ENCODE results near the gene IQCE.
"Not testable (repeated sequence)": the region's sequence is repeated elsewhere in the genome, so short reads cannot be mapped to it uniquely, and the experiment has no call there.

The IQCE gene

DNA sequence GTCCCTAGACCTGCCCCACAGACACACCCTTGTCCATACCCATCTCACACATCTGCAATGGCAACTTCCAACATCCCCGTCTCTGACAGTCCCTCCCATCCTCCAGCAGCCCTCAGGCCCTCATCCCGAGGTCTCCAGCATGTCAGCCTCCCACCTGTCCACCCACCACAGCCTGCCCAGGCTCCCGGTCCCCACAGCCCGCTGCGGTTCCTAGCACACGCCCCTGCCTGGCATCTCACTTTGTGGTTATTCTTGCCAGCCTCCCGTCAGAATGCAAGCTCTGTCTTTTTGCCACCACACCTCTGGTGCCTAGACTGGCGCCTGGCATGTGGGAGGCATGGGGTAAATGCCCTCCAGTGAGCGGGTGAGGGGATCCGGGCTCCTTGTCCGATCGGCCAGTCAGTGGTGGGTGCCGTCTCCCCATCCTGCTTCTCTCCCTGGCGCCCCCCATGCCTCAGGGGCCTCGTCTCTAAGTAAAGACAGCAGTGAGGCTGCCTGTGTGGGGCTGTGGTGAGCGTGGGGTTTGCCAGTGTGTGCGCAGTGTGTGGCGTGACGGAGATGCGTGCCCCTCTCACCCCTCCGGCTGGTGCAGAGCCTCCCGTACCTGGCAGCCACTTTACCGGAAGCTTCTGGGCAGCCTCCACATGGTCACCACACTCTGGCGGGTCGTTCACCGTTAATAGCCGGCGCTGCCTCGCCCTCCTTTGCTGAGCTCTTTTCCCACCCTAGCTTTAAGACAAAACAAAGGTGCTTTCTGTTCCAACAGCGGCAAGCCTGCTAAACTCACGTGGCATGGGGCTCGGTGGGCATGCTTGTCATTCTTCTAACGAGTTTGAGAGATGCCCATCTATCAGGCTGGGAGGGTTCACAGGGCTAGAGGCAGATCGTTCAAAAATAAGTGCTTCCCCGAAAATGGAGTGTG lies 44.5 kb downstream of the IQCE start:
- no peak for DNase-seq (ENCODE audit: low spot score)

DNA sequence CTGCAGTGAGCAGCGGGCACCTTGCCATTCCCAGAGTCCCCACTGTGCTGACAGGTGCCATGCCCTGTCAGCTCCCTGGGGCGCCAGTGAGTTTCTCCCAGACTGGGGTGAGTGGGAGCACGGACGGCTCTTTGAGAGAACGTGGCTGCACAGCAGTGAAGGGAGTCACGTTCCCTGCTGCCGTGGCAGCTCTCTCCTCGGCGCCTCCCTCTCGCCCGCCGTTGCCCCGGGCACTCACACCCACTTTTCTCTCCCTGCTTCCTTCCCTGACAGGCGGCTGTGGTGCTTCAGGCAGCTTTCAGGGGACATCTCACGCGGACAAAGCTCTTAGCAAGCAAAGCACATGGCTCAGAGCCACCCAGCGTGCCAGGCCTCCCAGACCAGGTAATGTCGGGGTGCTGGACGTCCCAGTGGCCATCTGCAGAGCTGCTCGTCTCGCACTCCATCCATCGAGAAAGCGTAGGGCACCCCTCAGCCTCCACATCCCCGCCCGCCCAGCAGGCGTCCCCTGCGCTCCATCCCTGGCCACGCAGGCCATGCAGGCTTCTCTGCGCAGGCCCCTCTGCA lies 45.9 kb downstream of the IQCE start:
- DNase-seq (ENCODE audit: low spot score) = no peak

DNA sequence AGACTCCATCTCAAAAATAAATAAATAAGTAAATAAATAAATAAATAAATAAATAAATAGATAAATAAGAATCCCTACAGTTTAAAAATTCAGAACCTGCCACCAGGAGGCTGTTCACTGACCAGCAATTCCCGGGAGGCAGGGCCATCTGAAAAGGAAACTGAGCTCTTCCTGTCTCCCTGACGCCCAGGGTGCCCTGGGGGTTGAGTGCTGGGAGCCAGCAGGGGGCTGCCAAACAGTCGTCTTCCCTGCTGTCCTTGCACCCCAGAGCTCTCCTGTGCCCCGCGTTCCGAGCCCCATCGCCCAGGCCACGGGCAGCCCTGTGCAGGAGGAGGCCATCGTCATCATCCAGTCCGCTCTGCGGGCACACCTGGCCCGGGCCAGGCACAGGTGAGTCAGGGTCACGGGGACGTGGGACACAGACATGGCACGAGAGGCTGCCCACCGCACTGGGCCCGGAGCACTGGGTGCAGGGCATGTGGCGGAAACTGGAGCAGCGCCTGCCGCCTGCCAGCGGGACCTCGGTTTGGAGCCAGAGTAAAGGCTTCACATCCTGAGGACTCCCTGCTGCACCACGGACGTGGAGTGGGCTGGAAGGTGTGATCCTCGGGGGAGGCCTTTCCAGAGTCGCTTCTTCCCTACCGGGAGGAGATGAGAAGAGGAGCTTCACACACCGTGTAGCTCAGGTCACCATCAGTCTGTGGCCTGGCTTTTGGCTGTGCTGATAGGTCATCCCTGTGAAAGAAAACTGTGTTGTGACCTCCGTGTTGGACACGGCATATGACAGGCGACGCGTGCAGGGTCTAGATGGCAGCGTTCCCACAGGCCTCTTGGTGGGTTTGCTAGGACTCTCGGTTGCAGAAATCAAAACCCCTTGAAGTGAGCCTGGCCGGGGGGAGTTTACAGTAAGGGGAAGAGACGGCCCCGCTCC lies 47.1 kb downstream of the IQCE start:
- no peak for DNase-seq (ENCODE audit: low spot score)

DNA sequence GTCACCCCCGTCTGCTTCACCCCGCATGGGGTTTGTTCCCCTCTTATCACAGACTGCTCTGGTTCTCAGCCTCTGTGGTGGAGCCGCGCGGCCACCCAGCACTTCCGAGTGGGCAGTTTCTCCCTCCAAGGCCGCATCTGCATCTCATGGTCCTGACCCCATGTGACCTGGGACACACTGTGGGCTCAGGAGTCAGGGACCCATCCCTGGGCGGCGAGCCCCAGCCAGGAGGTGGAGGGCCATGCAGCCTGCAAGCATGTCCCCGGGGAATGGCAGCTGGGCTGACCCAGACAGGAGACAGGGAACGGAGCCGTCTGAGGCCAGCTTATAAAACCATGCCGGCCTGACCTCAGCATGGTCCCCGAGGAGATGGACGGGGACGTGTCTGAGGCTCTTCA lies 47.8 kb downstream of the IQCE start:
- DNase-seq (ENCODE audit: low spot score) = no peak

DNA sequence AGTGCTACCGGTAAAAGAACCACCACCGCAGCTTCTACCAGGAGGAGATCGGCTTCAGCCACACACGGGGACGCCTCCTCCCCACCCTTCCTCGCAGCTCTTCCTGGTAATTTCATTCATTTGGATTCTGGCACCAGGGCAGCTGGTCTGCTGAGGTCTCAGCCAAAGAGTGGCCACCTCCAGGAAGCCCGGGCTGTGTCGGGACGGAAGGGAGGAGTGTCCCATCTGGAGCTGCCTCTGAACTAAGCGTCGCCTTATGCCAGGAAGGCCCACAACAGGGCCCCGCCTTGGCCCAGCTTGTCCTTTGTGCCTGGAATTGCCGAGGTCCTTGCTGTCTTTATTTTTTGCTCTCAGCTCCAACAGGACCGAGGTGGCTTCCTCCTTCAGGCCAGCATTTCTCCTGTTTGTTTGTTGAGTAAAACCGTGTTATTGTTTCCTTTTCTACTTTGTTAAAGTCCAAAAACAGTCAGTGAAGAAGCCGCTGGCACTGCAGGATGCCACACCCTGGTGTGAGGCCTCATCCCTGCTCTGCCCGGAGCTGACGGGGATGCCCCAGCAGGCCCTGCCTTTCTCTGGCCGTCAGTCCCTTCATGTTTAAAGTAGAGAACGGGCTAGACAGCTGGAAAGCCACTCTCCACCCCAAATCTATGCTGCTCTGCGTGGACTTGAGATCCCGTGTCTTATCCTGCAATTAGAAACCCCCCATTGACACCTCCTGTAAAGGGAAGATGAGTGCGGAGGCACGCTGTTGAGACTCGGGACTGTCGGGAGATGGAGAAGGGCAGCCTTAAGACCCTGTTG lies 48.5 kb downstream of the IQCE start:
- no peak for DNase-seq (ENCODE audit: low spot score)

DNA sequence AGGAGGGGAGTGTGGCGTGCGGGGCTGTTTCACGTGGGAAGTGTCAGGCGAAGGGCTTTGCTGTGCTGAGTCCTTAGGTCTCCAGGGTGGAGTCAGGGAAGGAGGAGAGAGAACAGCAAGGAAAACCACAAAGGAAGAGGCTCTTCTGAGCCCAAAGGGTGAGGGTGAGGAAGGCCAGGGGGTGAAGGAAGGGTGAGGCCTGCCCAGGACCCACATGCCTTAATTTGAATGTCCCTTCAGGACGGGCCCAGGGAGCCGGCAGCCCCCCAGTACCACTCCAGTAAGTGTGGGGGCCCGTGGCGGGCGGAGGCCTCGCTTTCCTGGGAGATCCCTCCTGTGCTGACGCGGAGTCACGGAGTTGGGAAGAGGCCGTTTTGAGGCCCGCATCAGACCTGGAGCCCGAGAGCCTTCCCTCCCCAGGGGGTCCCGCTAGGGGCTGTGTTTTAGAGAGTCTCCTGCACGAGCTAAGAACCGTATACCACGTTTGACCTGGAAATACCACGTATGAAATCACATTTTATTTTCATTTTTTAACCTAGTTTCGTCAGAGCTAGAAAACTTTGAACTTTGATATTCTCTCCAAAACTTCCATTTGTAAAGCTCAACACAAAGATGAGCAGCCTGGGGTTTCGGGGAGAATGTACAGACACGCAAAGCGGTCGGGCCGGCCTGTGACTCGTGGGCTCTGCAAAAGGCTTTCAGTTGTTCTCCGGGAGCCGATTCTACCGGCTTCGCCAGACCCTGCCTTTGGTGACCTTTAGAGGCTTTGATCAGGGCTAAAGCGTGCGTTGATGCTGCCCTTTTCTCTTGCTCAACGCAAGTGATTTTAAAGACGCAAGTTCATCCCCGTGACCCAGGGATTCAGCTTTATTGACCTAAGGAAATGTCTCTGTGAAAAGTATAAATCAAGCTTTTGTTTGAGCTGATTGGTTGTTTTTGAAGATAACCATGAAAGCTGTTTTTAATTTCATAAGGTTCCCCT lies 49.4 kb downstream of the IQCE start:
- DNase-seq (ENCODE audit: low spot score) = no peak

DNA sequence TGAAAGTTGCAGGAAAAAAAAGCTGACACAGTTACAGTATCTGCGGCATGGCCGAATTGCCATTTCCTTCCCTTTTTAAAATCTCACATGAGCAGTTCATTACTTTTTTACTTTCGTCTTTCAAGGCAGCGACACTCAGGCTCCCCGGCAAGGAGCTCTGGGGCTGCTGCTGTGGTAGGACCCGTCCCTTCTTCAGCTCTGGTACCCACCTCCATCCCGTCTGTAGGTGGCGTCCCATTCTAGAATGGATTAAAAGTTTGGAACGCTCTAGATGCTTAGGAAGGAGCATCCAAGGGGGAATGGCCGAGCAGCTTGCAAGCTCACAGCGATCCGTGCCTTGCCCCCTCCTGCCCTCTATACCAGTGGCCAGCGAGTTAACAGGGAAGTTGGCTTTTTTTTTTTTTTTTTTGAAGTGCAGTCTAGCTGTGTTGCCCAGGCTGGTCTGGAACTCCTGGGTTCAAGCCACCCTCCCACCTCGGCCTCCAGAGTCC lies 50.2 kb downstream of the IQCE start:
- peak; percentile 57 for DNase-seq (ENCODE audit: low spot score)

DNA sequence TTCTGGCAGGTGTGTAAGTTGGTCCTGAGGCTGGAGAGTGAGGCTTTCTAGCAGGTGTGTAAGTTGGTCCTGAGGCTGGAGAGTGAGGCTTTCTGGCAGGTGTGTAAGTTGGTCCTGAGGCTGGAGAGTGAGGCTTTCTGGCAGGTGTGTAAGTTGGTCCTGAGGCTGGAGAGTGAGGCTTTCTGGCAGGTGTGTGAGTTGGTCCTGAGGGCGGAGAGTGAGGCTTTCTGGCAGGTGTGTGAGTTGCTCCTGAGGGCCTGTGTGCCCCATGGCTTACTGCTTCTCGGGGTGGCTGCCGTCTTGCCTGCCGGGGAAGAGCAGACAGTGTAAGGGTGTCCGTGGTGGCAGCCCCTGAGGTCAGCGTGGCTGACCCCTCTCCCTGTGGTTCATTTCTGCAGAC lies 50.9 kb downstream of the IQCE start:
- DNase-seq (ENCODE audit: low spot score) = not testable (repeated sequence)

DNA sequence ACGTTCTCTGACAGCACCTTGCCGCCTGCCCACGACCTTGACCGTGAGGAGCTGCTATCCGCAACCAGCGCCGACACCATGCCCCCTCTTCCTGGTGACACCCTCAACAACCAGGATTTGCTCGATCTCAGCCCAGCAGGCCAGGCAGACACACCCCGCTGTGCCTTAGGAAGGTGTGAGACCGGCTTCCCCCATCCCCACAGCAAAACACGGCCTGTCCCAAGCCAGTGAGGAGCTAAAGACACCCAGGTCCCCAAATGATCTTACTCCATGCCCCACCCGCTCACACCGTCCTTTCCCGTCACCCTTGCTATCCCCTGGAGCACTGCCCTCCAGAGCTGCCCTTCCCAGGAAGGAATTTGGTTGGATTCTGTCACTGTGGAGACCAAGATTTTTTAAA lies 51.7 kb downstream of the IQCE start:
- no peak for DNase-seq (ENCODE audit: low spot score)

DNA sequence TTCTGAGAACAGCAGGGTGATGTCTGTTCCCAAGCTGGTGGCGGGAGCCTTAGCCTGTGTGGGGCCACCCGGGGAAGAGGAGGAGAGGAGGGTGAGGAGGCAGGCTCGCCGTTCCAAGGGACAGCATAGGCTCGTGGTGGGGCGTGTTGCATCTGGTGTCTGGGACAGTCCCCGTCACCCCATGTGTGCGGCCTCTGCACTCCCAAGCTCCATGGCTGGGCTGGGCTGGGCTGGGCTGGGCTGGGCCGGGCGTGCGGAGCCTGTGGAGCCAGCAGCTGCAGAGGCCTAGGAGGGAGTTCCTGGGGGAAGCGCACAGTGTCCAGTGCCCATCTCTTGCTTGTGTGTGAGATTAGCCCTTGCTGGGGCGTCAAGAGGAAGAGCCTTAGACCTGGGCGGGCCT lies 52.1 kb downstream of the IQCE start:
- no peak for DNase-seq (ENCODE audit: low spot score)

DNA sequence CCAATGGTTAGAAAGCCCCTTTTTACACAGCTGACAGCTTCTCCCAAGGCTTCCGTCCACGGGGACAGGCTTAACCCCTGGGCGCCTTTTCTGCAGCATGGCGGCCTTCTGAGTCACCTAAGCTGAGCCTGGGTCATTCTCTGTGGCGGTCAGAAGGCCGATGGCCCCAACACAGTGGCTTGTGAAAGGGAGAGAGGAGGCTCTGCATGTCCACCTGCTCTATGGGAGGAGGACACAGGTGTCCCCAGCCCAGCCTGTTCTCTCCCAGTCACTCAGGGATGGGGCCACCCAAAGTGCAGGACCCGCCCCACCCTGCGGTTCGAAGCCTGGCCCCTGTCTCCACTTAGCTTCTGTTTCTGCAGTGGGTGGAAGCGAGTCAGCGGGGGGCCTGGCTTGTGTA lies 52.6 kb downstream of the IQCE start:
- DNase-seq (ENCODE audit: low spot score) = no peak

DNA sequence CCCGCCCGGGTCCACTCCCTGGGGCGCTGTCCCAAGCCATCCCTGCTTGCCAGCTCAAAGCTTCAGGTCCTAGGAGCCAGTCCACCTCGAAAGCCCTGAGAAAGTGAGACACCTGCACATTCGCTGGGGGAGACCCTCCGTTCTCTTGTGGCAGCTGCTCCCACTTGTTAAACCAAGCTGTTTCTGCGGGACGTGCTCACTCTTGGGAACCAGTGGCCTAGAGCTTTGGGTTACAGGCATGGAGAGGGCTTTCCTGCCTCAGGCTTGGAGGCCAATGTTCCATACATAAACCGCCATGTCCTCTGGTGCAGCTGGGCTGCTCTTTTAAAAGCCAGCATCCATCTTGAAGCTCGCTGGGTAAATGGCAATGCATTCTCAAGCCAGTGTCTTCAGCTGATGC lies 53.1 kb downstream of the IQCE start:
- DNase-seq (ENCODE audit: low spot score) = no peak

DNA sequence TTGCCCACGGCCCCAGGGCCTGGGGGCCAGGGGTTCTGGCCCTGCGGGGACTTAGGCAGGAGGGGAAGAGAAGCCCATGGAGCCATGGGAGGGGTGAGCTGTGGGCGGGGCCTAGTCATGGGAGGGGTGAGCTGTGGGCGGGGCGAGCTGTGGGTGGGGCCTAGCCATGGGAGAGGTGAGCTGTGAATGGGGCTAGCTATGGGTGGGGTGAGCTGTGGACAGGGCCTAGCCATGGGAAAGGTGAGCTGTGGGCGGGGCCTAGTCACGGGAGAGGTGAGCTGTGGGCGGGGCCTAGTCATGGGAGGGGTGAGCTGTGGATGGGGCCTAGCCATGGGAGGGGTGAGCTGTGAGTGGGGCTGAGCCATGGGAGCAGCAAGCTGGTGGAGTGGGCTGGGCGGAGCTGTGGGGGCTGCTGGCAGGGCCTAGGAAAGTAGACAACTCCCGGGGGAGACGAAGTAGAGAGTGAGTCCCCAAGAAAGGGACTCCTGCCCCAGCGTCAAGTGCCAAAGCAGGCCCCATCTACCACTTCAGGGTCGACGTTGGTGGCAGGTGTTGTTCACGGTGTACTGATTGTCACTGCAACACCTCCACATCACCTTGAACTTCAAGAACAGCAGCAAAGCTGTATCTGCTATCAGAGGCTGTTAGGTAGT lies 53.8 kb downstream of the IQCE start:
- no peak for DNase-seq (ENCODE audit: low spot score)

DNA sequence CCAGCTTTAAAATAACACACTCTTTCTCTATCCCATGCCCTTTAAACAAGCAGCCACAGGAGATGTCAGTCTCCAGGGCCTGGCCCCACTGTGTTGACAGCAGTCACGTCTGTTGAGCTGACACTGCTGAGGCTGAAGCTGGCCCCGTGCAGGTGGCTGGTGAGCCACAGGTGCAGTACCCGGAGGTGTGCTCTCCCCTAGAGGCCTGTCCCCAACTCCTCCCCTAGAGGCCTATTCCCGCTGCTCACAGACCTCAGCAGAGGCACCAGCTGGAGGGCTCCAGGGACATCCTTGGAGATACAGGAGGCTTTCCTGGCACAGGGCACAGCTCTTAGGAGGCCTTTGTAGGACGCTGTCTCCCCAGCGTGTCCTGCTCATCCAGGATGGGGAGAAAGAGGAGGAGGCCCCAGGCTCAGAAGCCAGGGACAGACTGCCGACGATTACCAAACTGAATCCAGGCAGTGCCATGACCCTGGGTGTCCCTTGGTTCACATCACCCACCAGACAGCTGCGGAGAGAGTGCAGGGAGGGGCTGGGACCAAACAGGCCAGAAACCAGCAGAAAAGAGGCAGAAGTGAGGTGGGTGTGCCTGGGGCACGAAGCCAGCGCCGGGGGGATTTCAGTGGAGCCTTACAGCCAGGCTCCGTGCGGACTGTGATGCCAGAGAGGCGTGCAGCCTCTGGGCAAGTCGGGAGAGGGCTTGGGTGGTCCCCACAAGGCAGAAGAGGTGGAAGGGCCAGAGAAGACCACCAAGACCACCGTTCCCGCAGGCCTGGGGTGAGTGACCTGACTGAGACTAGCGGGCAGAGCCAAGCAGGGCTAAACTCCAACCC lies 54.5 kb downstream of the IQCE start:
- no peak for DNase-seq (ENCODE audit: low spot score)

DNA sequence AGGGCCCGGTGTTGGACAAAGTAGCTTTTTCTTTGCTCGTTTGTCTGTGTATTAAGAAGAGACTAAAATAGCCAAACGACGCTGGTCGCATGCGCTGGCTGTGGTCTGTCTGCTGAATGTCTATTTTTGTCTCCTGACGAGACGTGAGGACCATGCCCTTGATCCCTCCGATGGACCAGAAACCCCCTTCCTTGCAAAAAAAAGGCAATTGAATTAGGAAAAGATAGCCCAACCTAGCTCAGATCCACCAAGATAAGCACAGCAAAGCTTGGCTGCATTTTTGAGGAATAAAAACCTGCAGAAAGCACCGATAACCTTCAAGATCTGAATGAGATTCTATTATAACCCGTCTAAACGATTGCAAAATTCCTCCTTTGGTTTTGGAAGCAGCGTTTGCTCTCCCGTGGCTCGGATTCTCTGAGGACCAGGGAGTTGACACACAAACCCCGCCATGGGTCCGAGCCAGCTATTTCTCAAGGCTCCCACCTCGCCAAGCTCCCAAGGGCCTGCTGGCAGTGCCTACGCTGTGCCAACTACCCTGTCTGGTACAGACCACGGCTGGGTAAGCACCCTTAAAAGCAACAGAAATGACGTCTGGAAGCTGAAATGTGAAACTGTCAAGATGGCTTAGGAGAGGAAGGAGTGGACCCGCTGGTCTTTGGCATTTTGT lies 55.3 kb downstream of the IQCE start:
- peak; percentile 65 for DNase-seq (ENCODE audit: low spot score)

DNA sequence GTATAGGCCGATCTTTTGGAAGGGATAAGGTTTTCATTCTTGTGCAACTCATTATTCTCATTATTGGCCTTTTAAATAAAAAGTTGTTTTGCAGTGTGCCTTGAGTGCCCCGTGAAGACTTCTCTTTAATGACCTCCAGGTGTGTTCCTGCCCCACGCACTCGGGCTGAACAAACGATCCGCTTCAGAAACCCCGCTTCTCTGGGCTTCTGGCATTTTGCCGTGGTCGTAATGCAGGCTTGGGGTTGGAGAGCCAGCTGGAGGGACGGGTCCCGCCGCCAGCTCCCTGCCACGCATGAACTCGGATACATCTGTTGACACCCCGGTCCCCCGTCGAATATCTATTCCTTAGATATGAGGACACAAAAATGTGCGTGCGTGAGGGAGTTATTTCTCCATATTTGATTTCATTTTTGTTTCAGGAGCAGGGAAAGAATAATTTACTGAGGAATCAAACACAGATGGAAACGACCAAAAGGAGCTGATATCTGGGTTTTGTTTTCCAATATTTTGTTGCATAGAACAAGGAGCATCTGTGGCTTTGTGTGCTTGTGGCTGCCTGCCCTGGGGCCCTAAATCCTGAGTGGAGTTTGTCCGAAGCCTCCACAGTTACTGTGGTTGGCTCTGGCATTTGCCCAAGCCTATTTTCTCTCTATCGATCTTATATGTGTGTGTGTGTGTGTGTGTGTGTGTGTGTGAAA lies 56.0 kb downstream of the IQCE start:
- no peak for DNase-seq (ENCODE audit: low spot score)

DNA sequence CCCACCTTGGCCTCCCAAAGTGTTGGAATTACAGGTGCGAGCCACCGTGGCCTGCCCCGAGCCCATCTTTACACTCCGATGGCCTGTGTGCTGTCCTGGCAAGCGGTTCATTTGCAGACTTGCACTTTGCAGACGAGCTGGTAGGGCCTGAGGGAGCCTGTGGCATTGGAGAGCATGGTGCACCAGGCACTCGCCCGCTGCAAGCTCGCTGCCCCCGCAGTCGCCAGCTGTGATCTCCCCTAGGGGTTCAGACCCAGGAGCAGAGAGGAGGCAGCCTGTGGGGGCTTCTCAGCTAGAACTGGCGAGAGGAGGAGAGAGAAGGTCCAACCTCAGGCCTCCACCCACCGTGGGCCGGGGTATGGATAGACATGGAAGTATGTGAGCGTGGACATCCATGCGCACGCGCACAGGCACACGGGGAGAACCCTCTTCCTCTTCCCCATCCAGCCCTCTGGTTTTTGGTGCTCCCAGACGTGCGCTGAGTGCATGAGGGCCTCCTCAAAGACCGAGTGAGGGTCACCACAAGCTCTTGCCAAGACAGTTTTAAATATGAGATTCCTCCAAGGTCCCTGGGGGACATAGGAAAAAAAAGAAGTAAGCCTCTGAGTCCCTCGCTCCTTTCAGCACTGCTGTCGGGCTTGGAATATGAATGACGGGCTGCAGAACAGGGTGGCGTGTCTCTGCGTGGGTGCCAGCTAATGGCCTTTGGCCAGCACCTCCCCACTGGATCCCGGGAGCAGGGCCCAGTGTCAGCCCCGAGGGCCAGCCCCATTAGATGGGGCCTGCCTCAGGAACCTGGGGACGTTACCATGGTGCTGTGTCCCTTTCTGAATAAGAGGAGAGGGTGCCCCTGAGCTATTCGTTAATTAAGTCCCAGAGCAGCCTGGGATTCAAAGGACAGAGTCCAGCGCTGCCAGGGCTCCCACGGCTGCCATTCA lies 57.9 kb downstream of the IQCE start:
- DNase-seq (ENCODE audit: low spot score) = no peak
